H9 (cell line): Measurements from ENCODE around the gene GRHL3. TPM values are rescaled to one million over a fixed set of nuclear protein-coding genes. Genes with fewer than 3 reads are reported as not detected.
A peak's percentile ranks its signal among the peaks of the same experiment; 100 is the strongest.

ENCODE experiments used
- DNase-seq: peaks from one replicate; pipeline ENCODE4 v3.0.0-alpha.2; 2017
- H2AFZ ChIP-seq: one replicate; pipeline ENCODE4 v1.6.1; 2013; ENCODE audit warnings: mild to moderate bottlenecking, low read length, control low read depth, moderate library complexity
- H2AK5ac ChIP-seq: 2 replicates; pipeline ENCODE4 v1.6.1; 2013; ENCODE audit warnings: low read length, control low read depth, mixed read lengths; ENCODE audit not compliant: insufficient read length
- H2BK120ac ChIP-seq: one replicate; pipeline ENCODE4 v1.6.1; 2013; ENCODE audit warnings: low read depth, mild to moderate bottlenecking, low read length, control low read depth, inconsistent platforms; ENCODE audit not compliant: poor library complexity, severe bottlenecking
- H2BK12ac ChIP-seq: 2 replicates; pipeline ENCODE4 v1.6.1; 2013; ENCODE audit warnings: low read length, control low read depth, mixed read lengths, low read depth; ENCODE audit not compliant: insufficient read length
- H2BK15ac ChIP-seq: 2 replicates; pipeline ENCODE4 v1.6.1; 2013; ENCODE audit warnings: low read depth, low read length, control low read depth
- H2BK20ac ChIP-seq: one replicate; pipeline ENCODE4 v1.6.1; 2013; ENCODE audit warnings: low read depth, mild to moderate bottlenecking, low read length, control low read depth, inconsistent platforms; ENCODE audit not compliant: poor library complexity, severe bottlenecking
- H2BK5ac ChIP-seq: 2 replicates; pipeline ENCODE4 v1.6.1; 2013; ENCODE audit warnings: low read length, control low read depth, mixed read lengths; ENCODE audit not compliant: insufficient read length
- H3K14ac ChIP-seq: 2 replicates; pipeline ENCODE4 v1.6.1; 2013; ENCODE audit warnings: low read length, control low read depth; ENCODE audit not compliant: insufficient read depth
- H3K18ac ChIP-seq: 2 replicates; pipeline ENCODE4 v1.6.1; 2013; ENCODE audit warnings: low read depth, mild to moderate bottlenecking, mixed read lengths, low read length, control low read depth; ENCODE audit not compliant: insufficient read length
- H3K23ac ChIP-seq: 2 replicates; pipeline ENCODE4 v1.6.1; 2013; ENCODE audit warnings: low read length, control low read depth, mixed read lengths, low read depth; ENCODE audit not compliant: insufficient read length
- H3K23me2 ChIP-seq: 2 replicates; pipeline ENCODE4 v1.6.1; 2013; ENCODE audit warnings: low read depth, mild to moderate bottlenecking, mixed read lengths, low read length, control low read depth; ENCODE audit not compliant: insufficient read length, poor library complexity, severe bottlenecking
- H3K27ac ChIP-seq: 2 replicates; pipeline ENCODE4 v1.5.1; 2013; ENCODE audit warnings: low read length, control low read depth, mixed read lengths, low read depth; ENCODE audit not compliant: insufficient read length
- H3K27me3 ChIP-seq: 2 replicates; pipeline ENCODE4 v1.6.1; 2013; ENCODE audit warnings: low read length, control low read depth, inconsistent platforms; ENCODE audit not compliant: insufficient read depth
- H3K4ac ChIP-seq: 2 replicates; pipeline ENCODE4 v1.6.1; 2013; ENCODE audit warnings: low read depth, mild to moderate bottlenecking, control low read depth, inconsistent platforms, low read length, moderate library complexity
- H3K4me1 ChIP-seq: 2 replicates; pipeline ENCODE4 v1.6.1; 2013; ENCODE audit warnings: low read length, control low read depth, inconsistent platforms; ENCODE audit not compliant: insufficient read depth
- H3K4me2 ChIP-seq: 2 replicates; pipeline ENCODE4 v1.6.1; 2013; ENCODE audit warnings: low read length, control low read depth, mixed read lengths; ENCODE audit not compliant: insufficient read length, insufficient read depth
- H3K56ac ChIP-seq: 2 replicates; pipeline ENCODE4 v1.6.1; 2013; ENCODE audit warnings: low read depth, mild to moderate bottlenecking, mixed read lengths, low read length, control low read depth; ENCODE audit not compliant: insufficient read length
- H3K79me1 ChIP-seq: 2 replicates; pipeline ENCODE4 v1.6.1; 2013; ENCODE audit warnings: low read depth, mild to moderate bottlenecking, moderate library complexity, low read length, control low read depth, inconsistent platforms; ENCODE audit not compliant: insufficient read depth, poor library complexity, severe bottlenecking
- H3K79me2 ChIP-seq: 2 replicates; pipeline ENCODE4 v1.6.1; 2013; ENCODE audit warnings: low read length, control low read depth, inconsistent platforms; ENCODE audit not compliant: insufficient read depth
- H3K9ac ChIP-seq: 2 replicates; pipeline ENCODE4 v1.6.1; 2013; ENCODE audit warnings: low read length, control low read depth, mixed read lengths; ENCODE audit not compliant: insufficient read length; ENCODE audit errors: extremely low read depth
- H3K9me3 ChIP-seq: one replicate; pipeline ENCODE4 v1.6.1; 2013; ENCODE audit warnings: low read depth, low read length, inconsistent platforms; ENCODE audit not compliant: control insufficient read depth
- H3T11ph ChIP-seq: one replicate; pipeline ENCODE4 v1.6.1; 2013; ENCODE audit warnings: mild to moderate bottlenecking, low read length, control low read depth, inconsistent platforms
- H4K20me1 ChIP-seq: one replicate; pipeline ENCODE4 v1.6.1; 2013; ENCODE audit not compliant: control insufficient read depth, insufficient read length, insufficient read depth
- H4K5ac ChIP-seq: 2 replicates; pipeline ENCODE4 v1.6.1; 2013; ENCODE audit warnings: low read depth, mild to moderate bottlenecking, mixed read lengths, low read length, control low read depth; ENCODE audit not compliant: insufficient read length
- H4K8ac ChIP-seq: replicated peaks from 2 replicates; pipeline ENCODE4 v1.6.1; 2013; ENCODE audit warnings: low read length, control low read depth, mixed read lengths, low read depth; ENCODE audit not compliant: insufficient read length
- H4K91ac ChIP-seq: 2 replicates; pipeline ENCODE4 v1.6.1; 2013; ENCODE audit warnings: low read depth, mild to moderate bottlenecking, moderate library complexity, mixed read lengths, low read length, control low read depth; ENCODE audit not compliant: insufficient read length
- H3K27ac Mint-ChIP-seq, 3 experiments: 2 replicates in 2 of 3; 3 replicates in 1 of 3; pipeline ENCODE4 v1.8.0; 2020 to 2021; ENCODE audit warnings: mixed read lengths in 3 of 3, mild to moderate bottlenecking in 1 of 3, moderate library complexity in 1 of 3
- H3K27me3 Mint-ChIP-seq: 2 replicates; pipeline ENCODE4 v1.8.0; 2021; ENCODE audit warnings: low read depth, mild to moderate bottlenecking, moderate library complexity, mixed read lengths
- H3K36me3 Mint-ChIP-seq, 3 experiments: 2 replicates in 2 of 3; 3 replicates in 1 of 3; pipeline ENCODE4 v1.8.0; 2020 to 2021; ENCODE audit warnings: low read depth in 3 of 3, mixed read lengths in 3 of 3; ENCODE audit not compliant: insufficient read depth in 1 of 3
- H3K4me1 Mint-ChIP-seq, 2 experiments: 2 replicates each; pipeline ENCODE4 v1.8.0; 2020; ENCODE audit warnings: mixed read lengths in 2 of 2
- H3K4me3 Mint-ChIP-seq, 2 experiments: 2 replicates in 1 of 2; 3 replicates in 1 of 2; pipeline ENCODE4 v1.8.0; 2020 to 2021; ENCODE audit warnings: mild to moderate bottlenecking in 2 of 2, mixed read lengths in 2 of 2, moderate library complexity in 1 of 2
- H3K9me3 Mint-ChIP-seq, 2 experiments: 2 replicates in 1 of 2; 3 replicates in 1 of 2; pipeline ENCODE4 v1.8.0; 2020; ENCODE audit warnings: mild to moderate bottlenecking in 2 of 2, mixed read lengths in 2 of 2, moderate library complexity in 1 of 2
- WGBS: extraction: QIAGEN DNeasy Blood & Tissue Kit; methylation state at CpG from one replicate; pipeline ENCODE4 v1.1.7; 2013; ENCODE audit warnings: missing lambda C conversion rate, low lambda C conversion rate, mixed read lengths; ENCODE audit not compliant: insufficient read length; ENCODE audit errors: extremely low coverage; 5-methylcytosine and 5-hydroxymethylcytosine counted together
- total RNA-seq: library from RNA; stranded (reverse); gene quantifications from 2 replicates; pipeline ENCODE4 v1.2.1, GENCODE V29; 2021
- TF ChIP-seq, protein P1 (sequence below): fragments of 200-600 bp; sonication (generic); conservative IDR thresholded peaks from 3 replicates; pipeline ENCODE4 v1.8.0; 2021; ENCODE audit warnings: antibody characterized with exemption, mild to moderate bottlenecking

GRHL3 gene
- total RNA-seq, 1 experiment from 2014 or later: 3.5 TPM

DNA sequence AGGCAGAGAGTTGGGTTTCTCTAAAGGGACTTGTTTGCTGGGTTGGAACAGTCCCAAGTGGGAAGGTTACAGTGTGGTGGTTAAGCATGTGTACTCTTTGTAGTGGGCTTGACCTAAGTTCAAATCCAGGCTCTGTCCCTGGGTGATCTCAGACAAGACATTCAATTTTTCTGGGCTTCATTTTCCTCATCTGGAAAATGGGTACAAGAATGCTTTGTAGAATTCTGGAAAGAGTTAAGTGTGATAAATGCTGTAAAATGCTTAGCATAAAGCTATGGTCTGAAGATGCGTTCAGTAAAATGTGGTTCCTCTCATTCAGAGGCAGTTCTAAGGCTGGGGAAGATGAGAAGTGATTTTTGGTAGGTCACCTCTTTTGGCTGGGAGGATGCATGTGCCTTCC lies 805 bp downstream of the GRHL3 start:
- Histone ChIP-seq H4K8ac (no peak overlapping the region), H2BK12ac (no peak overlapping the region), H3K18ac (no peak overlapping the region), H3K9me3 (no peaks in the 10 kb centered on the region), H3K4me1 (no peaks in the 10 kb centered on the region), H3K9ac (no peak overlapping the region), H2BK120ac (no peak overlapping the region), H2BK5ac (no peak overlapping the region), H3K23me2 (peaks cover 15% of the 10 kb centered on the region), H3K4me2 (peak overlapping the region; percentile 85), H3K79me2 (no peaks in the 10 kb centered on the region), H3K56ac (no peak overlapping the region), H3K27ac (no peak overlapping the region), H3K23ac (no peak overlapping the region), H3T11ph (no peak overlapping the region), H2BK20ac (no peak overlapping the region), H4K5ac (no peak overlapping the region), H2BK15ac (no peak overlapping the region), H2AK5ac (no peak overlapping the region), H4K20me1 (peaks cover 3% of the 10 kb centered on the region), H4K91ac (no peak overlapping the region), H3K4ac (no peak overlapping the region), H3K79me1 (no peaks in the 10 kb centered on the region), H3K27me3 (peaks cover 8% of the 10 kb centered on the region; the same call in 1 of the 2 replicates), H2AFZ (no peak overlapping the region), H3K14ac (no peak overlapping the region)
- peaks cover 47% of the 10 kb centered on the region for H3K27me3 Mint-ChIP-seq
- TF ChIP-seq, protein P1, sequence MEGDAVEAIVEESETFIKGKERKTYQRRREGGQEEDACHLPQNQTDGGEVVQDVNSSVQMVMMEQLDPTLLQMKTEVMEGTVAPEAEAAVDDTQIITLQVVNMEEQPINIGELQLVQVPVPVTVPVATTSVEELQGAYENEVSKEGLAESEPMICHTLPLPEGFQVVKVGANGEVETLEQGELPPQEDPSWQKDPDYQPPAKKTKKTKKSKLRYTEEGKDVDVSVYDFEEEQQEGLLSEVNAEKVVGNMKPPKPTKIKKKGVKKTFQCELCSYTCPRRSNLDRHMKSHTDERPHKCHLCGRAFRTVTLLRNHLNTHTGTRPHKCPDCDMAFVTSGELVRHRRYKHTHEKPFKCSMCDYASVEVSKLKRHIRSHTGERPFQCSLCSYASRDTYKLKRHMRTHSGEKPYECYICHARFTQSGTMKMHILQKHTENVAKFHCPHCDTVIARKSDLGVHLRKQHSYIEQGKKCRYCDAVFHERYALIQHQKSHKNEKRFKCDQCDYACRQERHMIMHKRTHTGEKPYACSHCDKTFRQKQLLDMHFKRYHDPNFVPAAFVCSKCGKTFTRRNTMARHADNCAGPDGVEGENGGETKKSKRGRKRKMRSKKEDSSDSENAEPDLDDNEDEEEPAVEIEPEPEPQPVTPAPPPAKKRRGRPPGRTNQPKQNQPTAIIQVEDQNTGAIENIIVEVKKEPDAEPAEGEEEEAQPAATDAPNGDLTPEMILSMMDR: no peak
- H3K36me3 Mint-ChIP-seq: no peaks in the 10 kb centered on the region
- H3K4me1 Mint-ChIP-seq: peaks cover 51 to 64% of the 10 kb centered on the region in 2 experiments
- no peak overlapping the region for H3K27ac Mint-ChIP-seq
- peak overlapping the region; percentile 63 to 76; a peak in 4 of 5 replicates for H3K4me3 Mint-ChIP-seq
- no peak for DNase-seq
- H3K9me3 Mint-ChIP-seq: no peaks in the 10 kb centered on the region; a peak in 1 of 5 replicates
- no CpG with 5 or more reads among the region's 1 CpG for WGBS
